Vagina (tissue), 2 donors: Measurements from ENCODE around the gene SUSD1. TPM values are rescaled to one million over a fixed set of nuclear protein-coding genes. Genes with fewer than 3 reads are reported as not detected.
"Not testable (repeated sequence)": the region's sequence is repeated elsewhere in the genome, so short reads cannot be mapped to it uniquely, and the experiment has no call there.

ENCODE experiments used
- DNase-seq, 2 donors: peaks; one replicate each; pipeline ENCODE4 v3.0.0-alpha.2; 2017; ENCODE audit errors: extremely low spot score in 2 of 2
- H3K27ac ChIP-seq: fragments of 200-600 bp; sonication (generic); one replicate; pipeline ENCODE4 v1.5.1; 2019
- H3K27me3 ChIP-seq: fragments of 200-600 bp; sonication (generic); one replicate; pipeline ENCODE4 v1.5.1; 2019
- H3K36me3 ChIP-seq, 2 donors: fragments of 200-600 bp; sonication (generic); one replicate each; pipeline ENCODE4 v1.5.1; 2017 to 2019
- H3K4me1 ChIP-seq: fragments of 200-600 bp; sonication (generic); one replicate; pipeline ENCODE4 v1.5.1; 2019
- H3K4me3 ChIP-seq, 2 donors: fragments of 200-600 bp; sonication (generic); 1 replicate in 1 of 2; 2 replicates in 1 of 2; pipeline ENCODE4 v1.5.1; 2016 to 2019
- H3K9me3 ChIP-seq: fragments of 200-600 bp; sonication (generic); one replicate; pipeline ENCODE4 v1.5.1; 2019
- POLR2A ChIP-seq, 2 donors: fragments of 450-650 bp; IDR thresholded peaks; one replicate each; pipeline ENCODE4 v1.6.1; 2017; ENCODE audit warnings: antibody characterized with exemption in 2 of 2, mild to moderate bottlenecking in 2 of 2, moderate library complexity in 2 of 2
- POLR2AphosphoS5 ChIP-seq, 2 donors: sonication (generic); formaldehyde crosslinking; IDR thresholded peaks; one replicate each; pipeline ENCODE4 v1.9.0; 2017; ENCODE audit warnings: antibody characterized with exemption in 2 of 2, mild to moderate bottlenecking in 2 of 2, low read depth in 1 of 2; ENCODE audit not compliant: insufficient read depth in 1 of 2
- intact Hi-C: fragments of 100-400 bp; cut with DNase I; formaldehyde crosslinking; loops from one replicate; pipeline ENCODE4 v1.15.1; 2023
- total RNA-seq: library from RNA; depleted of rRNA; stranded (reverse); fragments of >200 nt; gene quantifications from one replicate; pipeline ENCODE4 v1.2.3, GENCODE V29; 2016
- TF ChIP-seq, protein P1 (sequence below), 3 experiments: fragments of 450-650 bp in 2 of 3; fragments of 200-600 bp in 1 of 3; sonication (generic) in 1 of 3; IDR thresholded peaks; one replicate each; pipeline ENCODE4 v1.5.1; 2017 to 2019; ENCODE audit warnings: antibody characterized with exemption in 3 of 3, mild to moderate bottlenecking in 2 of 3, moderate library complexity in 2 of 3

The SUSD1 gene
- total RNA-seq, 1 donor from 2014 or later, result 10.8 TPM

DNA sequence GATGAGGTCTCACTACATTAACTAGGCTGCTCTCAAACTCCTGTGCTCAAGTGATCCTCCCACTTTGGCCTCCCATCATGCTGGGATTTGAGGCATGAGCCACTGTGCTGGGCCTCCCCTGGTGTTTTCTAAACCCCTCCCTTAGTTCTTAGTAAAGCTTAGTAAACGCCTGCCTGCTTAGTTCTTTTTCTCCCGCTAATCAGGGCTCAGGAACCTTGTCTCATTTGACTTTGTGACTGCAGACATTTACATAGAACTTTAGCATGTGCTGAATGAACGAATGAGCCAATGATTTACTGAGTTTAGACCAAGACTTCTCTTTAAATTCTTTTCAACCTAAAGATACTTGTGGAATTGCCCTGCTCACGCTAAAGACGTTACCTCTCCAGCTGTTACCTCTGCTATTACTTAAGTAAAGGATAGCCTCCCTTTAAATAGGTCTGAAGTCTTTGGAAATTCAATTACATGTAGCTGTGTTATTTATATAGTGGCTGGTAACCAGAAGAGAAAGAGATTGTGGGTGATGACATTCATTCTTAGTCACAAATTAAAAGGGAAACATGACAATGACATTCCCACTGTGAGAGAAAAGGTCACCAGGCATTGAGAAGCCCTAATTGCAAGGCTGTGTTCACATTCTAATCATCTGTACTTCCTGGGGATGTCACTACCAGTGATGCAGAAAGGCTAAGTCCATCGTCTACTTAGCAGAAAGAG, 18.6 kb upstream of the SUSD1 start:
- DNase-seq, result no peak
- TF ChIP-seq POLR2AphosphoS5 (IDR thresholded peaks at IDR 0.05; ENCODE audit: insufficient read depth in 1 of 2, low read depth in 1 of 2) (no peak), POLR2A (IDR thresholded peaks at IDR 0.05) (no peak)
- TF ChIP-seq, protein P1, sequence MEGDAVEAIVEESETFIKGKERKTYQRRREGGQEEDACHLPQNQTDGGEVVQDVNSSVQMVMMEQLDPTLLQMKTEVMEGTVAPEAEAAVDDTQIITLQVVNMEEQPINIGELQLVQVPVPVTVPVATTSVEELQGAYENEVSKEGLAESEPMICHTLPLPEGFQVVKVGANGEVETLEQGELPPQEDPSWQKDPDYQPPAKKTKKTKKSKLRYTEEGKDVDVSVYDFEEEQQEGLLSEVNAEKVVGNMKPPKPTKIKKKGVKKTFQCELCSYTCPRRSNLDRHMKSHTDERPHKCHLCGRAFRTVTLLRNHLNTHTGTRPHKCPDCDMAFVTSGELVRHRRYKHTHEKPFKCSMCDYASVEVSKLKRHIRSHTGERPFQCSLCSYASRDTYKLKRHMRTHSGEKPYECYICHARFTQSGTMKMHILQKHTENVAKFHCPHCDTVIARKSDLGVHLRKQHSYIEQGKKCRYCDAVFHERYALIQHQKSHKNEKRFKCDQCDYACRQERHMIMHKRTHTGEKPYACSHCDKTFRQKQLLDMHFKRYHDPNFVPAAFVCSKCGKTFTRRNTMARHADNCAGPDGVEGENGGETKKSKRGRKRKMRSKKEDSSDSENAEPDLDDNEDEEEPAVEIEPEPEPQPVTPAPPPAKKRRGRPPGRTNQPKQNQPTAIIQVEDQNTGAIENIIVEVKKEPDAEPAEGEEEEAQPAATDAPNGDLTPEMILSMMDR (IDR thresholded peaks at IDR 0.05), result no peak
- intact Hi-C loops, result no loop called here
- Histone ChIP-seq H3K4me1 (peaks cover 7% of the 10 kb centered on the region), H3K27me3 (no peaks in the 10 kb centered on the region), H3K27ac (peak overlapping the region; percentile 3), H3K9me3 (no peaks in the 10 kb centered on the region), H3K36me3 (no peaks in the 10 kb centered on the region), H3K4me3 (no peak overlapping the region)

DNA sequence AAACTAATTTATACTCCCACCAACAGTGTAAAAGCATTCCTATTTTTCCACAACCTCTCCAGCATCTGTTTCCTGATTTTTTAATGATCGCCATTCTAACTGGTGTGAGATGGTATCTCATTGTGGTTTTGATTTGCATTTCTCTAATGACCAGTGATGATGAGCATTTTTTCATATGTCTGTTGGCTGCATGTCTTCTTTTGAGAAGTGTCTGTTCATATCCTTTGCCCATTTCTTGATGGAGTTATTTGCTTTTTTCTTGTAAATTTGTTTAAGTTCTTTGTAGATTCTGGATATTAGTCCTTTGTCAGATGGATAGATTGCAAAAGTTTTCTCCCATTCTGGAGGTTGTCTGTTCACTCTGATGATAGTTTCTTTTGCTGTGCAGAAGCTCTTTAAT, 15.2 kb upstream of the SUSD1 start:
- H3K27ac ChIP-seq, H3K4me1 ChIP-seq, H3K4me3 ChIP-seq, H3K36me3 ChIP-seq, intact Hi-C loops, H3K27me3 ChIP-seq, DNase-seq, H3K9me3 ChIP-seq: not testable (repeated sequence)

DNA sequence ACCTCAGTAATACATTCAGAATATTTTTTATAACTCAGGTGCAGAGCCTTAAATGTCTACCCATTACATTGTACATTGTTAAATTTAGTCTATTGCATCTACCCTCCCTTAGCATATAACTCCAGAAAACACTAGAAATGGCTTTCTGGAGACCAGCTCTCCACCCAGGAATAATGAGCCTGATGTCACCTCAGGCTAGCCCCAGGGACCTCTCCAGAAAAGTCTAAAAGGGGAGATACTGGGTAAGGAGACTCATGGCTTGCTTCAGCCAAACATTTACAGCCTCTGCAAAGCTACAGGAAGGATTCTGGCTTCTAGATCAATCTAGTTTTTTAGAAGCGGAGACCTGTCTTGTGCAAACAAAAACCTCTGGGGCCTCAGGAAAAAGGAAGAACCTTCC, 13.8 kb upstream of the SUSD1 start:
- peaks cover 2% of the 10 kb centered on the region for H3K4me1 ChIP-seq
- H3K27me3 ChIP-seq, result no peaks in the 10 kb centered on the region
- no peak for TF ChIP-seq POLR2AphosphoS5 (IDR thresholded peaks at IDR 0.05; ENCODE audit: insufficient read depth in 1 of 2, low read depth in 1 of 2)
- TF ChIP-seq POLR2A (IDR thresholded peaks at IDR 0.05), result no peak
- TF ChIP-seq, protein P1 (IDR thresholded peaks at IDR 0.05), result no peak
- no peaks in the 10 kb centered on the region for H3K9me3 ChIP-seq
- DNase-seq, result no peak
- no peaks in the 10 kb centered on the region for H3K36me3 ChIP-seq
- no peak overlapping the region for H3K4me3 ChIP-seq
- intact Hi-C loops, result no loop called here
- no peak overlapping the region for H3K27ac ChIP-seq

DNA sequence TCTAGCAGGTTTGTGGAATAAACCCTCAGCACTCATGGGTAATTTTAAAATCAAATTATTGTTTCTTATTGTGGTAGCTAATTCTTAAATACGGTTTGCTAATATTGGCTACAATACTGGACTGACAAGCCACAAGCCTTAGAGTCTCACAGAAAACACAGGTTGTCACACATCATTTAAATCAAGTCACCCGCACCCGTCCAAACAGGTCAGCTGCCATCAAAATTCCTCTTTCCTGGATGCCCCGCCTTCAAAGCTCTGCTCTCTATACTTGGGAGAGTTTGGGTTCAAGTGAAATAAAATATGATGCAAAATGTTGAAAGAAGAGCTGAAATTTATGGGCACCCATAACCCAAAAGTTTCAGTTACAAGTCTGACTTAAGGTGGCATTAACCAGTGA, 12.3 kb upstream of the SUSD1 start:
- no peak overlapping the region for H3K27ac ChIP-seq

DNA sequence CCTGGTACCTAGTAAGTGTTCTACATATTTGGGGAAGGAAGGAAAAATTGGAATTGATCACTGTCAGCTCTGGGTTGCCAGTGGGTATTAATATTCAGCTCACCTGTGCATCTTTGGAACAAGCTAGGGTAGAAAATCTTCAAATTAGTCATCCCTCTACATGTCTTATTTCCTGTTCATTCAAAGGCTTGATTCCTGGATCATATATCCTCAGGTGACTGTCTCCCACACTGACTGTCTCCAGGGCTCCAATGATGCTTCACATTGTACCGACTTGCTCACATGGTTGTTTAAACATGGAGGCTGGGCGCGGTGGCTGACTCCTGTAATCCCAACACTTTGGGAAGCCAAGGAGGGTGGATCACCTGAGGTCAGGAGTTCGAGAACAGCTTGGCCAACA, 11.6 kb upstream of the SUSD1 start:
- H3K4me3 ChIP-seq, result no peak overlapping the region
- TF ChIP-seq POLR2A (IDR thresholded peaks at IDR 0.05), result no peak
- no peak for TF ChIP-seq POLR2AphosphoS5 (IDR thresholded peaks at IDR 0.05; ENCODE audit: insufficient read depth in 1 of 2, low read depth in 1 of 2)
- TF ChIP-seq, protein P1 (IDR thresholded peaks at IDR 0.05), result no peak
- intact Hi-C loops, result no loop called here
- no peaks in the 10 kb centered on the region for H3K27me3 ChIP-seq
- H3K4me1 ChIP-seq, result no peaks in the 10 kb centered on the region
- no peaks in the 10 kb centered on the region for H3K36me3 ChIP-seq
- no peak for DNase-seq
- no peaks in the 10 kb centered on the region for H3K9me3 ChIP-seq
- no peak overlapping the region for H3K27ac ChIP-seq

More for the DNA sequence above, 12.3 kb upstream of the SUSD1 start:
- no peaks in the 10 kb centered on the region for H3K9me3 ChIP-seq
- no peak for DNase-seq
- H3K27me3 ChIP-seq, result no peaks in the 10 kb centered on the region
- H3K4me3 ChIP-seq, result no peak overlapping the region
- TF ChIP-seq POLR2AphosphoS5 (IDR thresholded peaks at IDR 0.05; ENCODE audit: insufficient read depth in 1 of 2, low read depth in 1 of 2), result no peak
- TF ChIP-seq POLR2A (IDR thresholded peaks at IDR 0.05), result no peak
- TF ChIP-seq, protein P1 (IDR thresholded peaks at IDR 0.05), result no peak
- no peaks in the 10 kb centered on the region for H3K36me3 ChIP-seq
- H3K4me1 ChIP-seq, result no peaks in the 10 kb centered on the region
- intact Hi-C loops, result no loop called here
